ENCODE data around the gene SPATA20.
A peak's percentile ranks its signal among the peaks of the same experiment; 100 is the strongest.

Gene SPATA20

GRCh38 chr17:50538549-50539410, 8.2 kb upstream of the SPATA20 start:
- H3K4me3 ChIP-seq (ENCODE audit: low read depth, low read length): no peak overlapping the region

DNA sequence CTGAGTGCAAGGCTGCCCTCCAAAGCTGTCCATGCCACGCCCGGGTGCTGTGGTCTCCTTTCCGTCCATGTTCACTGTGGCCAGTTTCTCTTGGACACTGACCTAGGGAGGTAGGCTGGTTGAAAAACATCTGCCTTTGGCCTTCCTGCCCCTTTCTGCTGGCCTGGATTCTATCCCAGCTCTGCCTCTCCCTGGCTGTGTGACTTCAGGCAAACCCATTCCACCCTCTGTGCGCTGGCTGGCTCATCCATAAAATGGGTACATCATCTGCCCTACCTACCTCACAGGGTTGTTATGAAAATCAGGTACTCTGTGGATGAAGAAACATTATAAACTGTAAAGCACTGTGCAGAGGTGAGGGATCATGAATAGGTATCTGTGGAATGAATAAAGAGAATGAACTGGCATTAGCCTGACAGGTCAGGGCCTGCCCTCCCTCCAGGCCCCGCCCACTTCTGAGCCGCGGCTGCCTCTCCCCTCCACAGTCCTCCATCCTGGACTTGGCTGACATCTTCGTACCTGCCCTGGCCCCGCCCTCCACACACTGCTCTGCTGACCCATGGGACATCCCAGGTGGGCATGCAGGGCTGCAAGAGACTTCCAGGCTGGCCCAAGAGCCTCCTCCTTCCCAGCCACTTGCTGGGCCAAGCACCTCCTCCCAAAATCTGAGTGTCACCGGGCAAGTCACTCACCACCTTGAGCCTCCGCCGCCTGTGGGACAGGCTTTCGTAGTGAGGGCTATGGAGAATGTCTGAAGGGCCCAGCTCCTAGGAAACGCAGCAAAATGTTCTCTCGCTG, 7.0 kb upstream of the SPATA20 start:
- H3K4me3 ChIP-seq (ENCODE audit: low read depth, low read length): no peak overlapping the region

GRCh38 chr17:50540560-50541401, 6.2 kb upstream of the SPATA20 start:
- no peak overlapping the region for H3K4me3 ChIP-seq (ENCODE audit: low read depth, low read length)

- H3K4me3 ChIP-seq (ENCODE audit: low read depth, low read length): no peak overlapping the region
Measured at GRCh38 chr17:50541402-50541715, 5.6 kb upstream of the SPATA20 start.

GRCh38 chr17:50541716-50542688, 5.0 kb upstream of the SPATA20 start:
- H3K4me3 ChIP-seq (ENCODE audit: low read depth, low read length): peak overlapping the region; percentile 49

- H3K4me3 ChIP-seq (ENCODE audit: low read depth, low read length): peak overlapping the region; percentile 33
Measured at GRCh38 chr17:50542795-50543774, 3.9 kb upstream of the SPATA20 start.

GRCh38 chr17:50544516-50544915, 2.5 kb upstream of the SPATA20 start:
- H3K4me3 ChIP-seq (ENCODE audit: low read depth, low read length): no peak overlapping the region

GRCh38 chr17:50545311-50545710, 1.7 kb upstream of the SPATA20 start:
- H3K4me3 ChIP-seq (ENCODE audit: low read depth, low read length): no peak overlapping the region

DNA sequence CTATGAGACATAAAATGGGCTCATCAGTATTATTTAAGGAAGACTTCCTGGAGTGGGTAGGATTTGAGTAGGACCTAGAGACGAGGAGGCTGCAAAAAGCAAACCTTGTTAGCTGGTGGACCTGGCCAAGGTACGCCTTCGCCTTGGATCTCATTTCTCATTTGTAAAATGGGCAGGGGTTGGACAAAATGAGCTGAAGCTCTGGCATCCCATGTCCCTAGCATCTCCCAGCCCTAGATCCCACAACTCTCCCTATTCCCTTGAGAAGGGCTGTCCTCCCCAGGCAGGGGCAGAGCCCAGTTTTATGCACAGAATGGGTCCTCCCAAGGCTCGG, 306 bp upstream of the SPATA20 start:
- H3K4me3 ChIP-seq (ENCODE audit: low read depth, low read length): no peak overlapping the region

DNA sequence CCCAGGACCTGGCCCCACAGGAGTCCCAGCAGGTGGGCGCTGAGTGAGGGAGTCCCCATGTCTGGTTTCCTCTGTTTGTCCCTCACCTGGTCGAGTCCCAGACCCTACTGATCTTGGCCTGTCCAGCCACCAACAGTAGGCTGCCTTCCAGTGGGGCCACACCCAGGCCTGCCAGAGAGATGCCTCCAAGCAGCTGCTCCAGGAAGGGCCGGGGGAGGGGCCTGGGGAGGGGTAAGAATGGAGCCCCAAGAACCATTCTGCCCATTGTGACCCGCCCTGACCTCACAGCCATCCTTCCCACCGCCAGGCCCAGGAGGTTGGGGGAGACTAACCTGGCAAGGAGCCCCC, 736 bp downstream of the SPATA20 start:
- H3K4me3 ChIP-seq (ENCODE audit: low read depth, low read length): no peak overlapping the region

DNA sequence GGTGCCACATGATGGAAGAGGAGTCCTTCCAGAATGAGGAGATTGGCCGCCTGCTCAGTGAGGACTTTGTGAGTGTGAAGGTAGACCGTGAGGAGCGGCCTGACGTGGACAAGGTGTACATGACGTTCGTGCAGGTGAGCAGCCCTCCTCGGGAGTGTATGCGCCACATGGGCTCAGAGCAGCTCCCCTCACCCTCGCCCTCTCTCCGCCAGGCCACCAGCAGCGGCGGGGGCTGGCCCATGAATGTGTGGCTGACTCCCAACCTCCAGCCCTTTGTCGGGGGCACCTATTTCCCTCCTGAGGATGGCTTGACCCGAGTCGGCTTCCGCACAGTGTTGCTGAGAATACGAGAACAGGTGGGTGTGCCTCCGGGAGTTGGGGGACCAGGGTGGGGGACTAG, 1.9 kb downstream of the SPATA20 start:
- H3K4me3 ChIP-seq (ENCODE audit: low read depth, low read length): no peak overlapping the region

- no peak overlapping the region for H3K4me3 ChIP-seq (ENCODE audit: low read depth, low read length)
Measured at GRCh38 chr17:50549256-50549941, 2.4 kb downstream of the SPATA20 start.

GRCh38 chr17:50549969-50550368, 3.0 kb downstream of the SPATA20 start:
- H3K4me3 ChIP-seq (ENCODE audit: low read depth, low read length): no peak overlapping the region

DNA sequence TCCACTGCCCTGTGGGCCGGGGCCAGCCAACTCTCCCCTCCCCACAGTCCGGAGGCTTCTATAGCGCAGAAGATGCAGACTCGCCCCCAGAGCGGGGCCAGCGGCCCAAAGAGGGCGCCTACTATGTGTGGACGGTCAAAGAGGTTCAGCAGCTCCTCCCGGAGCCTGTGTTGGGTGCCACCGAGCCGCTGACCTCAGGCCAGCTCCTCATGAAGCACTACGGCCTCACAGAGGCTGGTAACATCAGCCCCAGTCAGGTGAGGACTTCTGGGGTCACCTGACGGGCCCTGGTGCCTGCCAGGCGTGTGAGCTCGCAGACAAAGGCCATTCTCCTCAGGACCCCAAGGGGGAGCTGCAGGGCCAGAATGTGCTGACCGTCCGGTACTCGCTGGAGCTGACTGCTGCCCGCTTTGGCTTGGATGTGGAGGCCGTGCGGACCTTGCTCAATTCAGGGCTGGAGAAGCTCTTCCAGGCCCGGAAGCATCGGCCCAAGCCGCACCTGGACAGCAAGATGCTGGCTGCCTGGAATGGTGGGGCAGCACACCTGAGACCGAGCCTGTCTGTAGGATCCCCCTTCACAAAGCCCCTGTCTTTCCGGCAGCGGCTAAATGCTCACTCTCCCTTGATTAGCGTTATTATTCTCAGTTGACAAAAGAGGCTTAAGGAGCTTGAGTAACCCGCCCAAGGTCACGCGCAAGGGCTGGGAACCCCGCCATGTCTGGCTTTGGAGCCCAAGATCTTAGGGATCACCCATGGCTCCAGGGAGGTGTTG, 3.9 kb downstream of the SPATA20 start:
- no peak overlapping the region for H3K4me3 ChIP-seq (ENCODE audit: low read depth, low read length)

- H3K4me3 ChIP-seq (ENCODE audit: low read depth, low read length): no peak overlapping the region
Measured at GRCh38 chr17:50551433-50551815, 4.5 kb downstream of the SPATA20 start.

DNA sequence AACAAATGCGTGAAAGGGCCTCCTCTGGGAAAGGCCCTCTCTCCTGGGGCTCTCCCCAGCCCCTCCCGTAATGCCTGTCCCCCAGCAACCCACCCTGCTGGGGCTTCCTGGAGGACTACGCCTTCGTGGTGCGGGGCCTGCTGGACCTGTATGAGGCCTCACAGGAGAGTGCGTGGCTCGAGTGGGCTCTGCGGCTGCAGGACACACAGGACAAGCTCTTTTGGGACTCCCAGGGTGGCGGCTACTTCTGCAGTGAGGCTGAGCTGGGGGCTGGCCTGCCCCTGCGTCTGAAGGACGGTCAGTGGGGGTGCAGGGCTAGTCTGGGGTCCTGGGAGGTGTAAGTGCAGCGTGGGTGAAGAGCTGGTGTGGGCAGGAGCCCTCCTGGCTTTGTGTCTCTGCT, 4.9 kb downstream of the SPATA20 start:
- no peak overlapping the region for H3K4me3 ChIP-seq (ENCODE audit: low read depth, low read length)

GRCh38 chr17:50554201-50554600, 7.2 kb downstream of the SPATA20 start:
- no peak overlapping the region for H3K4me3 ChIP-seq (ENCODE audit: low read depth, low read length)

DNA sequence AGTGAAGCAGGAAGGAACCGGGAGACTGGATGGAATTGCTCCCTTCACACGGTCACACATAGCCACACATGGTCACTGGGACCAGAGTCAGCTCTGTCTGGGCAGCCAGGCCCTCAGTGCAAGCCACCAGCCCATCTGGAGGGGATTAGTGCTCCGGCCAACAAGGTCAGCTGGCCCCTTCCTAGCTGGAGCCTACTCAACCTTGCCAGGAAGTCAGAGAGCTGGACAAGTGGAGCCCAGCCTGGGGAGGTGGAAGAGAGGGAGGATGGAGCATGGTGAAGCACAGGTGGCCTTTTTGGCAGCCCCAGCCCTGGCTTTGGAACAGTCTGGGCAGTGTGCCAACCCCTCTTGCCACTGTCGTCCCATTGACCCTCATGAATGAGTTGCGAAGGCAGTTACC, 9.8 kb downstream of the SPATA20 start:
- H3K4me3 ChIP-seq (ENCODE audit: low read depth, low read length): no peak overlapping the region
